Measurements from ENCODE around the gene TOLLIP.
"Not testable (repeated sequence)": the region's sequence is repeated elsewhere in the genome, so short reads cannot be mapped to it uniquely, and the experiment has no call there.

TOLLIP gene

DNA sequence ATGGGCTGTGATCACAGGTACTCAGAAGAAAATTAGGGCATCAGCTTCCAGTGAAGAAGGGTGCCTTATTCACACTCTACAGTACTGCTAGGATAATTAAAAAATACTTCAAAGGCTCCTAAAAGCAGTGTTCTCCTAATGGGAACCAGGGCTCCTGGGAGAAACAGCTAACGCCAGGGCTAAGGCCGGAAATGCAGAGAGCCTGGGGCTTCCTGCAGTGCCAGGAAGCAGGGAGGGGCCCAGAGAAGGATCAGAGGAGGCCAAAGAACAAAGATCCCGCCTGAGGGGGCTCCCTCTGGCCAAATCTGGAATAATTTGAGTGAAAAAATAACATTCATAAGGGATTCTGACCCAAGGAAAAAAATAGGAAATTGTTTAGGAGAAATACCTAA, 27.5 kb downstream of the TOLLIP start:
- DNase-seq (ENCODE audit: low read depth): no peak

DNA sequence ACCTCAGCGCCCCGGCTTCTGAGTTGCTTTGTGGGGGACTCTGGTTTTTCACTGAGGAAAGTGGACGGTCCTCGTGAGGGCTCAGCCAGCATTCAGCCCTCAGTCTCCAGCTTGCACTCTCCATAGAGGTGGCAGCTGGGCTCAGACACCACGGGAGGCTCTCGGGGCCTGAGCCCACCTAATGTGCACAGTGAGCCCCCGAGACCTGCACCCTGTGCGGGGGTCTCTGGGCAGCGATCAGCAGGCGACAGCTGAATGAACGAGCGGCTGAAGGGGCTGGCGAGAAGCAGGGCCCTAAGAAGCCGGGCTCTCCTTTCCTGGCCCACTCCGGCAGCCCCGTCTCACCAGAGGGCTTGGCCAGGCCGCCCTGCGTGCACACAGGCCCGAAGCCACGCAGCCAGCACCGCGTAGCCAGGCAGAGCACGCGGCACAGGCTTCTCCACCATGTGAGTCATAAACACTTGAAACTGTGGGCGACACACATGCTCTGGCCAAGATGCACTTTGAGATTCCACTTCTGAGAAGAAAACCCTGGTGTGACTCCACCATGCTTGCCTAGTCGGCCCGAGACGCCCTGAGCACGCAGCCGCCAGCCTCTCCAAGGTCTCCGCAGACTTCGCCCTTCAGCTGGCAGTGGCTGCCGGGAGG, 28.0 kb downstream of the TOLLIP start:
- no peak for DNase-seq (ENCODE audit: low read depth)

DNA sequence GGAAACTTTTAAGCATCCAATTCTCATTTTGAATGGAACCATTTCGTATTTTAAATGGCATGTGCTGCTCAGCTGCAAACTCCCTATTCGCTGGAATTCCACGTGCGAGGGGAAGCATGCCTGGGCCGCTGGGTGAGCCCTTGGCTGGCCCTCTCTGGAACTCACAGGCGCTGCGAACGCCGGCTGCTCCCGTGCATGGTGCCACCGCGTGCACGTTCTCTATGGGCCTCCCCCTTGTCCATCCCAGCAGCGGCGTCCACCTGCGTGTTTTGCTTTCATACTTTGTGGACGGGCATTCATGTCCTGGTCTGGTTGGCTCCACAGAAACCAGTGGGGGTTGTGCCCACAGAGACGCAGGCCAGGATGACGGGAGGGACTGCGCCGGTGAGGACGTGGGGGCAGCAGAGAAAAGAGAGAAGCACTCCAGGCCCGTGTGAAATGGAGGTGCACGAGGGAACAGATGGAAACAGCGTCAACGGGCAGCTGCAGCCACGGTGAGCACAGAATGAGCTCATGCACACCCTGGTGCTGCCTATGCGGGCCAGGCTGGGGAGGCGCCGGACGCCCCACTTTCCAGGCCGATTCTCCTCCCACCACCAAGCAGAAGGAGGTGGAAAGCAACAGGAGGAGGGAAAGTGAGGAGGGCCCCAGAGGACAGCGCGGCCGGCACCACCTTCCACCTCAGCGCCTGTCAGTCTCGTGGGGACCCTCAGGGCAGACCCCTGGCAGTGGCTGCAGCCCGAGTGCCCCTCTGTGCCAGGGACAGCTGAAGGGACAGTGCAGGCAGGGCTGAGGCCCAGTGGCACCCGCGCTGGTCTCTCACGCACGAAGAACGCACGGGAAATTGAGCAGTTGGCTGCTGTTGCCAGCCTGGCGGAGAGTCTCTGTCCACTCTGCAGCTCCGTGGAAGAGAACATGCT, 29.1 kb downstream of the TOLLIP start:
- DNase-seq (ENCODE audit: low read depth): no peak

GRCh38 chr11:1279674-1280055, 29.8 kb downstream of the TOLLIP start:
- DNase-seq (ENCODE audit: low read depth): no peak

GRCh38 chr11:1278766-1279673, 30.4 kb downstream of the TOLLIP start:
- DNase-seq (ENCODE audit: low read depth): no peak

DNA sequence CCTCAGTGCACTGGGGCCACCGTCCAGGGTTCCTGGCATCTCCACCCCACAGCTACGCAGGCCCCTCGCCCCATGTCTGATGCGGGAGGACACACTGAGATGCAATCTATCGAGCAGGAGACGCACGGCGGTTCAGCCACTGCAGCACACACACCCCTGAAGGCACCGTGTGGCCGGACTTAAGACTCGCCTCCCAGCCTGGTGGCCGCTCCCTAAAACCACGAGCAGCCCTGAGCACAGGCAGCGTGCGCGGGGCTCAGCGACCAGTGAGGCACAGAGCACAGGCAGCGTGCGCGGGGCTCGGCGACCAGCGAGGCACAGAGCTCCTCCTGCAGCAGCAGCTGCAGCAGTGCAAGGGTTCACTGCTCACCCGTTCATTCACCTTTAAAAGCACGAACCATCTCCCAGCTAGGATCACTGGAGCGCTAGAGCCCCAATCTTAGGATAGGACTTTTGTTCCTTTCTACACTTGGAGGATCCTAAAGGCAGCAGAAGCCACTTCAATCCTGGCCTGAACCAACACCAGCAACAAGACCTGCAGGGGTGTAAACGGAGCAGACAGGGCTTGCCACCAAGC, 31.4 kb downstream of the TOLLIP start:
- DNase-seq (ENCODE audit: low read depth): no peak

DNA sequence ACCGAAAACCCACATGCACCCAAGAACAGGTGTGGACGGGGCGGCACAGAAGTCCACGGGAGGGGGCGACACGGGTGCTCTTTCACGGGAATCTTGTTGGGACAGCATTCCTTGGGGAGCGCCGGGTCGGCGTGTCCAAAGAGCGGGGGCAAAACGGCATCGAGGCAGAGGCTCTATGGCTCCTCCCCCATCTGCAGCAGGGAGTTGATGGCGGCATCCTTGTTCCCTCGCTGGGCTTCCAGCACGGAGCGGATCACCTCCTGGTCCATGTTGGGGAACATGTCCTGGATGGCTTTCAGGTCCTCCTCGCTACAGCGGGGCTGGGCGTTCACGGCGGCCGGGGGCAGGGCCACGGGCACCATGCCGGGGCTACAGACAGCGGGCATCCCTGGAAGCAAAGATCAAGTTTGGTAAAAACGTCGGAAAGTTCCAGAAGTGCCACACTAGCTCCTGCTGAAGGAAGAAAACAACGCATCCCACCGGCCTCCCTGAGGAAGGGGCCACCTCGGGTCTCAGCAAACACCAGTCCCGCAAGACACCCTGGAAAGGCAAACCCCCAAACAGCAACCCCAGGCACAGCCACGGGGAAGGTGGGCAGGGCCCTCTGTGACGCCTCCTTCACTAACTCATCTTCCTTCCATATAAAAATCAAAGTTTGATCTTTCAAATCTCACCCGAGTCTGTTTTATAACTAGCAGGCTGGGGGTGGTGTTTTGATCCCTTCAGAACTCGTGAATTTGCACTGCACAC, 32.4 kb downstream of the TOLLIP start:
- no peak for DNase-seq (ENCODE audit: low read depth)

DNA sequence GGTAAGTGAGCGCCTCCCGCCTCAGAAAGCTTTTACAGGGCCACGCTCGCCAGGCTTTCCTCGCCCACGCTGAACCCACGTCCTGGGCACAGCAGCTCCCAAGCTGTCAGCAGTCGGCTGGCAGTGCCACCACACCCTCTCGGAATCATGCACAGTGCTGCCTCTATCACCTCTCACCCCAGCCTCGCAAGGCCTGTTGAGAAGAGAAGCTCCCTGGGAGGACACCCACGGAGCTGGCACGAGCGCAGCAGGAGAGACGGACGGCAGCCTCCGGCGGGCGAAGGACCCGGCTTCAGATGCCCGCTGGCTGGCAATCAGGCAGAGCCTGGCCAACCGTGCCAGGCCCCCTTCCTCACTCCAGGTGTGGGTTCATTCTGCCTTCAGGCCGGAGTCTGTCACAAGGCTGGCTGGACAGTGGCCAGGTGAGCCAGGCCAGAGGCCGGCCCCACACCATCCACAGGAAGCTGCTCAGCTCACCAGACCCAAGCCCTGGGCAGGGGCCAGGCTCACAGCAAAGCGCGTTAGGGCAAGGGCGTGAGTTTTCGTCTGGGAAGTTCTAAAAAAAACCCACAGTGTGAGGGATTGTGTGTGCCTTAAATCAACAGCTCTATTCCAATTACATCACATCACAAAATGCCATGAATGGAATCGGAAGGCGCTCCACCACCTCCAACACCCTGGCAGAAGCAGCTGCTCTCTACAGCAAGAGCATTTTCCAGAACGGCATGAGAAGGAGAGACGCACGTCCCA, 33.2 kb downstream of the TOLLIP start:
- DNase-seq (ENCODE audit: low read depth): no peak

GRCh38 chr11:1275021-1275420, 34.4 kb downstream of the TOLLIP start:
- DNase-seq (ENCODE audit: low read depth): no peak

GRCh38 chr11:1274501-1274900, 34.9 kb downstream of the TOLLIP start:
- no peak for DNase-seq (ENCODE audit: low read depth)

- DNase-seq (ENCODE audit: low read depth): no peak
Measured at GRCh38 chr11:1272531-1272930, 36.9 kb downstream of the TOLLIP start.

- DNase-seq (ENCODE audit: low read depth): no peak
Measured at GRCh38 chr11:1271927-1272326, 37.5 kb downstream of the TOLLIP start.

- DNase-seq (ENCODE audit: low read depth): no peak
Measured at GRCh38 chr11:1271406-1271805, 38.0 kb downstream of the TOLLIP start.

DNA sequence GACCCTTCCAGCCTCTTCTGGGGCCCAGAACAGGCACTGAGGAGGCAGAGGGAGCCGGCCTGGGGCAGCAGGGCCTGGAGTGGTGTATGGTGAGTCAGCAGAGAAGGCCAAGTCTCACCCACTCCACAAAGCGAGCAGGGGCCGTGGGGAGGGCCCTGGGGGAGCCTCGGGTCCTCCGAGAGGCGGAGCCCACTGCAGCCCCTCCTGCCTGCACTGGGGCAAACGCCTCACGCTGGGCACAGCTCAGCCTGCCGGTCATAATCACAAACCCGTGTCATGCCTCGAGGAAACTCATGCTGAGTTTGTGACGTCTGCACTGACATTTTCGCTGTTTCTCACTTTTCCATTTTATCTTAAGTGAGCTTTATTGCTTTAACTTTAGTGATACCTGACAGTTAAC, 38.4 kb downstream of the TOLLIP start:
- DNase-seq (ENCODE audit: low read depth): no peak

GRCh38 chr11:1270476-1270875, 39.0 kb downstream of the TOLLIP start:
- DNase-seq (ENCODE audit: low read depth): no peak

DNA sequence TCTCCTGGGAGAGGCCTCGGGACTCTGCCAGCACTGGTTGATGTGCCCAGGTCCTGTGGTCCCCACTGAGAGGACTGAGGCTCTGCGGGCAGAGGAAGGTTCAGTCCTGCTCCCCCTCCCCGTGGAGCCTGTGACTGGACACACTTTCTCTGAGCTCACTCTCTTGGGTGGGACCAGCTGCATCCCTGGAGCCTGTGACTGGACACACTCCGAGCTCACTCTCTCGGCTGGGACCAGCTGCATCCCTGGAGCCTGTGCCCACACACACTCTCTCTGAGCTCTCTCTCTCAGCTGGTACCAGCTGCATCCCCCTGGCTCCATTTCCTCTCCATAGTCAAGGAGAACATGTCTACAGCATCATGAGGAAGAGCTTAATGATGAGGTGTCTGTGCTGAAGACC, 39.5 kb downstream of the TOLLIP start:
- DNase-seq (ENCODE audit: low read depth): no peak

DNA sequence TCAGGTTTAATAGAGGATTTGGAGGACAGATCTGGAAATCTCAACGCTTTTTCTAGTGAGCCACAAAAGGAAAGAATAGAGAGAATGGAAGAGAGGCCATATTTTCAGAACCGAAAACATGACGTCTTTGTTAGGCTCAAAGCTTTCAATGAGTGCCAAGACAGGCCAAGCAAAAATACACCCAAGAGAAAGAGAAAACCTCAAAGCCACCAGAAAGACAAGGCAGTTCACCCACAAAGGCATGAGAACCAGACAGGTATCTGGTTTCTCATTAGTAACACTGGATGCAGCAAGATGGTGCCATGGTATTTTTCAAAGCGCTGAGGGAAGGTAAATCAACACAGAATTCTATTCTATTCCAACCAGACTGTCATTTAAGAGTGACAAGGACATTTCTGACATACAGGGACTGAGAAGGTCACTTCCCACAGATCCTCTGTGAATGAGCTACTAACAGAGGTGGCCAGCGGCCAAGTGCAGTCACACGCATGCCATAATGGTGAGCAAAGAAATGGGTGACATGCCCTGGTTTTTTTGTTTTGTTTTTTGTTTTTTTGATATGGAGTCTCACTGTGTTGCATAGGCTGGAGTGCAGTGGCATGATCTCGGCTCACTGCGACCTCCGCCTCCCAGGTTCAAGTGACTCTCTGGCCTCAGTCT, 41.9 kb downstream of the TOLLIP start:
- no peak for DNase-seq (ENCODE audit: low read depth)

DNA sequence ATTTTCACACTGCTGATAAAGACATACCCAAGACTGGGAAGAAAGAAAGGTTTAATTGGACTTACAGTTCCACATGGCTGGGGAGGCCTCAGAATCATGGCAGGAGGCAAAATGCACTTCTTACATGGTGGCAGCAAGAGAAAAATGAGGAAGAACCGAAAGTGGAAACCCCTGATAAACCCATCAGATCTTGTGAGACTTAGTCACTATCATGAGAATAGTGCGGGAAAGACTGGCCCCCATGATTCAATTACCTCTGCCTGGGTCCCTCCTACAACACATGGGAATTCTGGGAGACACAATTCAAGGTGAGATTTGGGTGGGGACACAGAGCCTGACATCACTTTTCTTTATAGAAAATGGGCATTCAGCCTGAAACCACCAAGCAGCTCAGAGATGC, 42.5 kb downstream of the TOLLIP start:
- DNase-seq (ENCODE audit: low read depth): not testable (repeated sequence)

DNA sequence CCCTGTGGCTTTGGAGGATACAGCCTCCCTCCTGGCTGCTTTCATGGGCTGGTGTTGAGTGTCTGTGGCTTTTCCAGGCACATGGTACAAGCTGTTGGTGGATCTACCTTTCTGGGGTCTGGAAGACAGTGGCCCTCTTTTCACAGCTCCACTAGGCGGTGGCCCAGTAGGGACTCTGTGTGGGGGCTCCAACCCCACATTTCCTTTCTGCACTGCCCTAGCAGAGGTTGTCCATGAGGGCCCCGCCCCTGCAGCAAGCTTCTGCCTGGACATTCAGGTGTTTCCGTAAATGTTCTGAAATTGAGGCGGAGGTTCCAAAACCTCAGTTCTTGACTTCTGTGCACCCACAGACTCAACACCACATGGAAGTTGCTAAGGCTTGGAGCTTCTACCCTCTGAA, 44.0 kb downstream of the TOLLIP start:
- DNase-seq (ENCODE audit: low read depth): not testable (repeated sequence)

GRCh38 chr11:1264444-1264843, 45.0 kb downstream of the TOLLIP start:
- DNase-seq (ENCODE audit: low read depth): peak; percentile 65
